NCI-H2081 treated with DMSO at 0.1 percent for 48 hours (cell line): ENCODE results near the gene BPIFB1.

Experiments
- DNase-seq: peaks from one replicate; lab custom pipeline; 2025; lab: John Stamatoyannopoulos, UW

The BPIFB1 gene

GRCh38 chr20:33296206-33296605, 13.2 kb downstream of the BPIFB1 start:
- no peak for DNase-seq

- no peak for DNase-seq
These were observed 15.4 kb downstream of the BPIFB1 start for GRCh38 chr20:33298391-33298790.

DNA sequence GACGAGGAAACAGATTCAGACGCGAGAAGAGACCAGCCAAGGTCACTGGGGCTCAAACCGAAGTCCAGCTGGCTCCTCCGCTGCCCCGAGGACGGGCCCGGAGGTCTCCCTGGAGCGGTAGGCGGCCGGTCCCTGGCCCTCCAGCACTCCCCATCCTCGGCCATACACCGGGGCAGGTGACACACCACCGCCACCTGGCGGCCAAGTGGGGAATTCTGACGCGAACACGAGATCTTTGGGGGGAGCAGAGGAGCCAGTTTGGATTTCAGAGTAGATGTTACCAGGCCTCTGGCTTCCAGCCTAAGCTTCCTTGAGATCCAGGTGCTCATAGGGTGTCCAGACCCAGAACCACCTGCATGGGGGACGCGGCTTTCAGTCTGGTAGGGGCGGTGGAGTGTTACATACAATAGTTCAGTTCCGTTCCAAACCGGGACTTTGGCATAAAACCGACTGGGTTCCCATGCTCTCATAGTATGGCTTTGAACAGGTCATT, 16.1 kb downstream of the BPIFB1 start:
- DNase-seq = no peak

- no peak for DNase-seq
These were observed 18.3 kb downstream of the BPIFB1 start for GRCh38 chr20:33301192-33301930.

GRCh38 chr20:33303595-33303994, 20.6 kb downstream of the BPIFB1 start:
- DNase-seq = no peak

GRCh38 chr20:33304046-33304445, 21.0 kb downstream of the BPIFB1 start:
- no peak for DNase-seq

DNA sequence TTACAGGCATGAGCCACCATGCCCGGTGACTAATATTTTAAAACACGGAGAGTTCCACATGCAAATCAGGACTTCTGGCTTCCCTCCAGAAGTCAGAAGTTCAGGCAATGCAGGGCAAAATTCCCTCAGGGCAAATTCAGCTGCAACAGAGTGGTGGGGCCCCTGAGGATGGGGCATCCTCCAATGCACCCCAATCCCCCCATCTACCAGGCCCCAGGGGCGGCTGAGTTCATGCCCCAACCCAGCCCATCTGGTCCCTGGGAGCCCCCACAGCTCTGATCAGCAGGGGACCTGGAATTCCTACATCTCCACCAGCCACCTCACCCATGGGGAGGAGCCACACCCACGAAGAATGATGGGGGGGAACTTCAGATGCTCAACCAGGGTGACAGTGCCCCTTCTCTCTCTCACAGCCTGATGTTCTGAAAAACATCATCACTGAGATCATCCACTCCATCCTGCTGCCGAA, 22.6 kb downstream of the BPIFB1 start:
- DNase-seq = no peak

DNA sequence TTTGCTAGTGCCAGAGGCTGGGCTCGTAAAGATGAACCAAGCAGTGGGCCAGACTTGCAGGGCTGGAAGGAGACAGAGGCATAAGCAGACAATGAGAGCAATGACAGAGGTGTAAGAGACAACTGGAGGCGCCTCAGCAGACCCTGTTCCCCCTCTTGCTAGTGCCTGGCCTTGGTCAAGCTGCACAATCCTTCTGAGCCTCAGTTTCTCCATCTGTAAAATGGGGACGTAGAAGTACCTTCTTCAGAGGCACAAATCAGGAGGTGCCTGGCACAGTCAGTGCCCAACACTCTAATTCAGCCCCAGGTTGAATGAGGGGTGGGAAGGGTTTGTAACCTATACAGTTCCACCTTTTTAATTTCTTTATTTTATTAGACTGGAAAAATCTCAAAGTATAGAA, 23.2 kb downstream of the BPIFB1 start:
- no peak for DNase-seq

DNA sequence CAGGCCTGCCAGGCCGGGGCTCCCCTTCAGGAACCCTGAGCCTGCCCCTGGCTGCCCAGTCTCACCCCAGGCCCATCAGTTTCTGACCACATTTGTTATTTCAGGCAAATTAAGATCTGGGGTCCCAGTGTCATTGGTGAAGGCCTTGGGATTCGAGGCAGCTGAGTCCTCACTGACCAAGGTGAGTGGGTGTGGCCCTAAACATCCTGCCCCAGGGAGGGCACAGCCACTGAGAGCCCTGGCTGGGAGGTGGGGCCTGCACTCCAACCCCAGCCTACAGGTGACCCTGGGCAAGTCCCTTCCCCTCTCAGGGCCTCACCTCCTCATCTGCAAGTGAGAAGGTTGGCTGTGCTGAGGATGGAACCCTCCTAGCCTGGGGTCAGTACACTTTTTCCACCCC, 23.8 kb downstream of the BPIFB1 start:
- DNase-seq = no peak

- no peak for DNase-seq
These were observed 25.7 kb downstream of the BPIFB1 start for GRCh38 chr20:33308668-33309067.

DNA sequence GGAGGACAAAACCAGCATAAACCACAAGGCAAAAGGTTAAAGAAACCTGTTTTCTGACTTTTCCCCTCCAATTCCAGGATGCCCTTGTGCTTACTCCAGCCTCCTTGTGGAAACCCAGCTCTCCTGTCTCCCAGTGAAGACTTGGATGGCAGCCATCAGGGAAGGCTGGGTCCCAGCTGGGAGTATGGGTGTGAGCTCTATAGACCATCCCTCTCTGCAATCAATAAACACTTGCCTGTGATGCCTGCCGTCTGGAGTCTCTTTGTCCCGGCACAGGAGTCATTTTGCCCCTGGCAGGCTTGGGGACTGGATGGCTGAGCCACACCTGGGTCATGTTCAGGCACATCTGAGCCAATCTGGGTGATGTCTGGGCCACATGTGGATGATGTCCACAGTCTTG, 26.6 kb downstream of the BPIFB1 start:
- DNase-seq = no peak

DNA sequence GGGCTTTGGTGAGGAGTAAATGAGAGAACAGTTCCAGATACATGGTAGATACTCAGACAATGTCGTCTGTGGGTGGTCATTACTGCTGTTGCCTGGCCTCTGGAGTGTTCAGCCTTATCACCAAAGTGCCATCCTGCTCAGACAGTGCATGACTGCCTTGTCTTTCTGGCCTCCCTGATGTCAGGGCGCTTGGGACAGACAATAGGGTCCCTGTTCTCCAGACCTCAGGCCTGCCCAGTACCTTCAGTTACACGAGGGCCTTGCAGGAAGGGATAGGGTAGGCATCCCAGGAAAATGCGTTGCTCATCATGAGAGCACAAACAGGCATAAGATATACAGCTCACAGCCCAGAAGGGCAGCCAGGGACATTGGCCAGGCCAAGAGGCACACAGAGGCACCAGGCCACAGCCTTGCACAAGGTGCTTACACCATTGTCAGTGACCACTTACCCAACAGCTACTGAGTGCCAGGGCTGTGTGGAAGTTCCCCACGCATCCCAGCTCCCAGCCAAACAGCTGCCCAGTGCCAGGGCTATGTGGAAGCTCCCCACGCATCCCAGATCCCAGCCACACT, 27.4 kb downstream of the BPIFB1 start:
- DNase-seq = no peak

DNA sequence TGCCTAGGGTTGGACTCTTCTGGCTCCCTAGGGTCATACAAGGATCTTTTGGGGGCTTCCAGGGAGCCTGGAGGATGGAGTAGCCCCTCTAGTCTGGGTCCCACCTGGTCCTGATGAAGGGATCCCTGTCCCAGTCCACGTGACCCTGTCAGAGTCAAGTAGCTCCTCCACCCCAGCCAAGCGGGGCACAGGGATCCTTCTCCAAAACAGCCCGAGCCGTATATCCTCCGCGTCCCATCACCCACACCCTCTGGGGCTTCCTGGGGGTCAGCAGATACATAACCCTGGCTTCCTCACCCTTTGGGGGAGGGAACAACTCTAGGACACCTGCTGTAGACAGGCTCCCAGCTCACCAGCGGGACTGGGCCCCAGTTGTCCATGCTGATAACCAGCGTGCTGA, 28.0 kb downstream of the BPIFB1 start:
- no peak for DNase-seq

- no peak for DNase-seq
These were observed 29.0 kb downstream of the BPIFB1 start for GRCh38 chr20:33311996-33312395.

- DNase-seq = no peak
These were observed 29.6 kb downstream of the BPIFB1 start for GRCh38 chr20:33312583-33312982.

GRCh38 chr20:33313686-33314314, 30.8 kb downstream of the BPIFB1 start:
- DNase-seq = no peak

- no peak for DNase-seq
These were observed 33.3 kb downstream of the BPIFB1 start for GRCh38 chr20:33316343-33316742.

- DNase-seq = no peak
These were observed 33.9 kb downstream of the BPIFB1 start for GRCh38 chr20:33316958-33317357.

DNA sequence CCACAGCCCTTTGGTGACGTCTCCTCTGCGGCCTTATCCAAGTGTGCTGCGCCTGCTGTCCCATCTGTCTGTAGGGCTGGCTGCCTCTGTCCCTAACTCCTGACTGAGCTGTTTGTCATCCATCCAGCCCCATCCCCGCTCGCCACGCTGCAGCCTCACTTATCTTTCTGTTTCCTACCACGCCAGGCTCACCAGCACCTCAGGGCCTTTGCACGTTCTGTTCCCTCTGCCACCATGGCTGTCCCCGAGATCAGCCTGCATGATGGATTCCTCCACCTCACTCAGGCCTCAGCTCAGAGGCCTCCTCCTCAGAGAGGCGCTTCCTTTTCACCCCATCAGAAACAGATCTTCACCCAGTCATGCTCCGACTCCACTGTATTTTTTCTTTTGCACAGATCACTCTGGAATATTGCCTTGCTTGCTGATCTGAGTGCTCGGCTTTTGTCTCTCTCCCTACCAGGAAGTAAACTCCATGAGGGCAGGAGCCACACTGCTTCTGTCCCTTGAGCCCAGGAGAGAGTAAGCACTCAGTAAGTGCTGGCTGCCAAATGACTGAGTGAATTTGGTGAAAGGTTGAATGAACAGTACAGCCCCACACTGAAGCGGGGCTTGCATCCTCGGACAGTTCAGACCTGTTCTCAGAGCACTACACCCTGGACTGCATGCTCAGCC, 34.5 kb downstream of the BPIFB1 start:
- DNase-seq = no peak

DNA sequence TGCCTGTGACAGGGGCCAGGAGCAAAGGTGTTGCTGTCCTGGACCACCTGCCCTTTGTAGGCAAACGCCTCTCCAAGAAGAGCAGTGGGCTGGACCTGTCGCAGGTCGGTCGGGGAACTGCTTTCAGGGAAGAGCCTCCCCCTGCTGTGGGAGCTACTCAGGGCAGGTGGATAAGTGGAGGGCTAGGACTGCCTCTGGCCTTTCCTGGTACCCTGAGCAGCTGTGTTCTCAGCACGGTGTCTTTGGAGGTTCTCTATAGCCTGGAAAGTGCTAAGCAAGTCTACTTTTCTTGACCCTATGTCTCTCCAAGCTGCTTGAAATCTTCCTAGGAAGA, 35.0 kb downstream of the BPIFB1 start:
- no peak for DNase-seq

DNA sequence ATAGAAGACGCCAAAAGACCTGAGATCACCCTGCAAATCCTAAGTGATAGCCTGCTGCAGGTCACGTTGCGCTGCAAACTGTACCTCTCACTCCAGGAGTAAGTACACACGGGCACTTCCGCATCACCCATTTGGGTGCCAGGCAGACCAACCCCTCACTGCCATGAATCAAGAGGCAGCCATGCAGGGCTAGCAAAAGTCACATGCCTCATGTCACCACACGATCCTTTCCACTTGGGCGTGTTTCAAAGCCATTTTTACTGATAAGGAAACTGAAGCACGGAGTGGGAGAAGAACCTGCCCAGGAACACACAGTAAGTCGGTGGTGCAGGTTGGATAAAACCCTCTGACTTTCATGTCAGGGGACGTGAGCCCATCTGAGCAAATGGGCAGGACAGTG, 37.0 kb downstream of the BPIFB1 start:
- DNase-seq = no peak

GRCh38 chr20:33322456-33322855, 39.4 kb downstream of the BPIFB1 start:
- DNase-seq = no peak

DNA sequence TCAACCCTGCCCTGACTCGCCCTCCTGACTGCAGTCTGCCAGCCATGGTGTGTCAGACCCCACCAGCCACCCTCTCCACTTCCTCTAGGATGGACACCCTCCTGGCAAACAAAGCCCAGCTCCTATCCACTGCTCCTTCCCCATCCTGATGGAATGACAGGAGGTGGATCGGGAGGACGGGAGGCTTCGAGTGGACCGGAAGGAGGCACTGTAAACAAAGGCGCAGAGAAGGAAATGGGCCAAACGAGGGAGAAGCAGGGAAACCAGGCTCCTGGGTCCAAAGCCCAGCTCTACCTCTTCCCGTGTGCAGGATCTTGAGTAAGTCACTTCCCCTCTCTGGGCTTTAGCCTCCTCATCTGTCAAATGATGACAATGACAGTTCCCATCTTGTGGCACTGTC, 40.2 kb downstream of the BPIFB1 start:
- no peak for DNase-seq
